ENCODE measurements around the gene F2.

The F2 gene

DNA sequence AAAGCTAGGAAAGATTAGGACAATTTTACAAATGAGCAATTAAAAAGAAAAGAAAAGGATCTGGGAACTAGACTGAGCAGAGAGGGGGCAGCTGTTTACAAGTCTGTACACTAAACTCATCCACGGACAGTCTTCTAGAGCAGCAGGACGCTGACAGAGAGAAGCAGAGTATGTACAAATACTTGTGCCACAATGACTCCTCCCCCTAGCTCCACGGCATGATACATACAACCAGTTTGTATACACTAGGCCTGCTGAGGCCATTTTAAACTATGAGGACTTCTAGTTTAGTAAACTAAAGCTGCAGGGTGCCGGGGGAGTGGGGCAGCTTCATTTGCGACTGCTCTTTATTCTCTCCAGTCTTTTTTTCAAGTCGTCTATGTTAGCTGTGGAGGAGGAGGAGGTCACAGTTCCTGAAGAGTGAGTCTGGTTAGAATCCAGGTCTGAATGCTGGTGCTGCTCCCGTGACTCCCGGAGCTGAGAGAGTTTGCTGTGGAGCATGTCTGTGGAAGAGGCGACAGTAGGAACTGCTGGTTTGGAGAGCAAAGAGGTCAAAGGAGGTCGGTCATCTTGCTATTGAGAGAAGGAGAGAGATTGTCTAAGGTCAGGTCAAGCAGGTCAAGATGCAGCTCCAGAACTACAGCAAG is 24.8 kb downstream of the F2 start:
- no peak for DNase-seq

DNA sequence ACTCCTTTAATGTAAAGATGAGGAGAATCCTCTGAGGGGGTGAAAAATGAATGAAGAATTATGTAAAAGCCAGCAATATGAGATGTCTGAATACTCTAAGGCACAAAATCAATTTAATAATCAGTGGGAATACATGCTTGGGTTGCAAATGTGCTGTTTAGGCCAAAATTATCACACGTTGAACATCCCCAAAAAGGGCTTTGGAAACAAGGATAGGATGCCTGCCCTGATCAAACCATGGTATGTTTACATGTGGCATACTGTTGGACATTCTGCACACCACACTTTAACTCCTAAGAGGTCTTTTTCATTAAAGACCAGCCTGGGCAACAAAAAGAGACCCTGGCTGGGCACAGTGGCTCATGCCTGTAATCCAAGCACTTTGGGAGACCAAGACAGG is 26.3 kb downstream of the F2 start:
- no peak for DNase-seq

DNA sequence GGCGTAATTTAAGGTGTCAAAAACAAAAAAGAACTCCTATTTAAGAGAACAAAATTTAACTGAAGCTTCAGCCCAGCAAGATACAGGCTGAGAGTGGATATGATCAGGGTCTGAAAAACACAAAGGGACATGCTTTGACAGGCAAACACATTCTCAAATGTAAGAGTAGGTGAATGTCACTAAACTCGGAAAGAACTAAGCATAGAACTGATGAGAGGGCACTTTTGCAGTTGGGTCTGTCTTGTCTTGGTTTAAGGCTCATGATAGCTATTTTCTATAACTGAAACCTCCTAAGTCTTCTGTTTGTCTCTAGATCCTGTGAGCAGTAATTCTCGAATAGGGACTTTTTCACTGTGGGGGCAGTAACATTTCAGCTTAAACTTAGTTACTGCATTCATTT is 27.0 kb downstream of the F2 start:
- no peak for DNase-seq

DNA sequence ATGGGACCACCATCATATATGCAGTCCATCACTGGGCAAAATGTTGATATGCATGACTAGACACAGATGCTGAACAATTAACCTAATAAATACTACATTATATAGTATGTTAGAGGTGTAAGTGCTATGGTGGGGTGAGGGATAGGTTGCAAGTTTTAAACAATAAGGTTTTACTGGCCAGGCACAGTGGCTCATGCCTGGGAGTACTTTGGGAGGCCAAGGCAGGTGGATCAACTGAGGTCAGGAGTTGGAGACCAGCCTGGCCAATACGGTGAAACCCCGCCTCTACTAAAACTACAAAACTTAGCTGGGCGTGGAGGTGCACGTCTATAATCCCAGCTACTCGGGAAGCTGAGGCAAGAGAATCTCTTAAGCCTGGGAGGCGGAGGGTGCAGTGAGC is 28.1 kb downstream of the F2 start:
- no peak for DNase-seq

DNA sequence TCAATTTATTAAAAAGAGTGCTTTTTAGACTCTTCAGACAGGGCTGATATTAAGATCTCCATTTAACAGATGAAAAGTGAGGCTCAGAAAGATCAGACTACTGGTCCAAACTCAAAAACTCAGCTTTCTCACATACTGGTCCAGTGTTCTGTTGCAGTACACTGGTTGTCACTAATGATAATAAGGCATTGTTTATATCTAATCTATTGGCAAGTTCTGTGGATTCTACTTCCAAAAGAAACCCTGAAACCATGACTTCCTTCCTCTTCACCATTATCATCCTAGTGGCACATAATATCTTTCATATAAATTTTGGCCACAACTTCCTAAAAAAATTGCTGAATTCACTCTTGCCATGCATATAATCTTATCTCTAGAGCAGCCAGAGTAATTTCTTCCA is 36.9 kb downstream of the F2 start:
- no peak for DNase-seq

DNA sequence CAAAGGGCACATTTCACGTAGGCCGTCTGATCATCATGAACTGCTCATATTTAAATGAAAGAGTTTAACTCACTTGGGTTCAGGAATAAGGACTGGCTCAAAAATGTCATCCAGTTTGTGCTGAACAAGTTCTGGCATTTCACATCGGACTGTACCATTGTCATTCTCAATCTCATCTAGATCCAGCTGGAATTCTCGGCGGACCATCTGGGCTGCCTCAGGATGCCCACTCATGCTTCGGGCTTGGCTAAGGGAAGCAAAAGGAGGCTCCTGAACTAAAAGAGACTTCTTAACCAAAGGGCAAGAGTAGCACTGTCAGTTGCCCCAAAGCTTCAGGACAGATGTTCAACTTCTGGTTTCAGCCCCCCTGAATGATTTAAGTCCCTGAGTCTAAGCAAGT is 40.2 kb downstream of the F2 start:
- no peak for DNase-seq

DNA sequence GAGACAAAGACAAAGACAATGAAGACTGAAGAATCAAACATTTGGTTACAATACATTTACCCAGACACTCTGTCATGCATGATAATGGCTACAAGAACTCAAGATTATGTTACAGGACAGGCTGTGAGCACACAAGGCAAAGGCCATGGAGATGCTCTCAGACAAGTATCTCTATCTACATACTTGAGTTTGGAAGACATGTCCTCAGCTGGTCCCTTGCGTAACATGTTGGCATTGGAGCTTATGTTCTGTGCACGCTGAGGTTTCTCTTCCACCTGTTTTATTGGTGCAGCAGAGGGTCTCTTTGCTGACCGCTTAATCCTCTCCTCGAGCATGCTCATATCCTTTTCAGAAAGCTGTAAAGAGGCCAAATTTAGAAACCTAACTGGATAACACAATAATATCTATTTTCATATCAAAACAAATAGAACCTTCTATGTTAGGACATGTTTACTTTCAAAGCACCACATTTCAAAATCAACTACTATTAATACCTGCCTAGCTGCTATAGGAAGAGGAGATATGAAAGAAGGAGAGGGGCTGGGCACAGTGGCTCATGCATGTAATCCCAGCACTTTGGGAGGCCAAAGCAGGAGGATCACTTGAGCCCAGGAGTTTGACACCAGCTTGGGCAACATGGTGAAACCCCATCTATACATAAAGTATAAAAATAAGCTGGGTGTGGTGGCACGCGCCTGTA is 41.6 kb downstream of the F2 start:
- no peak for DNase-seq

DNA sequence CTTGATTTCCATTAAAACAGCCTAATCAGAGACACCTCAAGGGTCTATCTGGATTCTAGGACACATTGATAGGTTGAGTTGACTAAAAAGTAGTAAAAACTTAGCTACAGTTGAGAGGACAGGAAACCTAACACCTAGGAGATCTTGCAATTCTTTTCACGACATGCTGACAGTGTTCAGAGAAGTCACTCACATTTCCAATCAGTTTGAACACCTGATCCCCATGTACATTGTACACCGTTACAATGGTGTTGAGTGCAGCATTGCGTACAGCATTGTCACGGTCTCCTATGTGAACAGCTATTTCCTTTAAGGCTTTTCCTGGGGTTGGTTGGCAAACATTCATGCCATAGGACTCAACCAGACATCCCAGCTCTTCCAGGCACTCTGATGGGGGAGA is 42.8 kb downstream of the F2 start:
- no peak for DNase-seq

DNA sequence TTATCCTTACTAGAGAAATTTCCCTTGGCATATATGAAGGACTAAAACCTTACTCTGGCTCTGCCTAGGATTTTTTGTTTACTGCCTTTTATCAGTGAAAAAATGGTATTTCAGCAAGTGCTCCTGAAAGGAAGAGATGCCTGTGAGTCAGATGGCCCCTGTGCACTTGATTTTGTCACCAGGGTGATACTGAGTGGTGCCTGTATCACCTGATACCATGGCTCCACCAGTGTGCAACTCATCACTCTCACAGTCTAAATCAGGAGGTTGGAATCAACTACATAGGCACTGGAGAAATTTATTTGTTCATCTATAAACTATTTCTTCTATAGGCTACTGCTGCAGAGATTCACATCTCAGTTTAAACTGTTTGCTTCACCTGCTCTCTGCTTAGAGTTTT is 43.2 kb downstream of the F2 start:
- no peak for DNase-seq

DNA sequence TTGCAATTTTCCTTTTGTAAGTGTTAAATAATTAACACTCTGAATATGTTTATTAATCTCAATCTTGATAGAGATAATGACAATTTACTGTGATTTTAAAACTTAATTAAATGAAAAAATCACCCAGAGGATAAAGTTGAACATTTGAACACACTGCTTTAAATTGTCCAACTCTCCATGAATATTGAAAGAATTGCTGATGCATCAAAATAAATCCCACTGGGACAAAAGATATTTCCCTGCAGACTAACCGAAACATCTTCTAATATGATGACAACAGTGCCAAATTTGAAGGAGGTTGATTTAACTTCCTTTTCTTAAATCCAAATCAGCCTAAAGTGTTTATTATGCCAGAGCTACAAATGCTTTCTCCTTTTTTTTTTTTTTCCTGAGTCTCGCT is 47.6 kb downstream of the F2 start:
- no peak for DNase-seq

DNA sequence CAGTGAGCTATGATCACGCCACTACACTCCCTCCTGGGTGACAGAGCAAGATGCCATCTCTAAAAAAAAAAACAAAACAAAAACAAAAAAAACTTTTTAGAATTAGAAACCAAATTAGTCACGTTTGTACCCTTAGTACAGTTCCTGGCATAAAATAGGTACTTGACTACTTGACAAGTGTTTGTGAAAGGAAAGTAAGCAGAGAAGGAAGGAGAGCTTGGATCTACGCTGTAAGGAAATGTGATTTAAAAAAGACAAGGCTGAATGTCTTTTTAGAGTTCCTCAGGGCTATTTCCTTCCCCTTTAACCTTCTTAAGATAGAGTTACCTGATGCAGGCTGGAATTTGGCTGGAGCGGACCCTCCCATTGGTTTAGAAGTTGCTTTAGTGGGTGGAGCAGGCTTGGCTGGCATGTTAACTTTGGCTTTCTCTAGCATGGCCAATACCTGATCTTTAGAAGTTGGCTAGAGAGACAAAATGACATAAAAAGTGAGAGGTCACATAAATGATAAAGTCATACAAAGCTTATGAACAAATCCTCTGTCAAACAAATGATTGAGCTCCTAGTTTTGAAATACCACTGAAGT is 50.7 kb downstream of the F2 start:
- DNase-seq, result no peak

DNA sequence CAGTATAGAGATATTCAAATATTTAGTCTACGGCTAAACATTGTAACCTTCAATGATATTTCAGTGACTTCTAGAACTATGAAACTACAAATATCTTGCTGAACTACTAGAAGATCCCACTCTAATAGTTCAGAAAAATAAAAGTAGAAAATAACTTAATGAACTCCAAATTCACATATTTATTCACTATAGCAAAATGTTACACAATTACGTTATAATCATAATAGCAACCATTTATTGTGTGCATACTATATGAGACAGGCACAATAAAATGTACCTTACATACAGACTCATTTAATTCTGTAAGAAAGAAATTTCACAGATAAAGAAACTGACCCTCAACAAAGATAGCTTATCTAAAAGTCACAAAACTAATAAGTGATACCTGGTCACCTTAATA is 57.9 kb downstream of the F2 start:
- DNase-seq, result no peak

DNA sequence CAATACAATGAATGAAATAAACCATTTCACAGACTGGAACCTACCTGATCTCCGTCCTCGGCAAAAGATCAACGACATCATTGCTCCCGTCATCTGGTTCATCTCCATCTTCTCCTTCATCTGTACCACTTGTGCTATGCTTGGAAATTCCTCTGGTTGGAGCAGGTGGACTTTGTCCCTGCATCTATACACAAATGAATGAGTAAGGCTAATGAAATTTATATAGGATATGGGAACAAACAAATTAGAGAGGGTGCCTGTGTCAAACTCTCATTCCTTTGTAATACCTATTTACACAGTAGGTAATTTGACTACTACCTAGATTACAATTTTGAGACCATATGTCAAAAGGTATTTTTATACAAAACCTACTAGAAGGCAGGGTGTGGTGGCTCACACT is 59.4 kb downstream of the F2 start:
- no peak for DNase-seq

Data from activated CD4-positive, CD25-positive, alpha-beta regulatory T cell treated with anti-CD3 and anti-CD28 coated beads, Interleukin-2, amount 50 U/mL, for 72 hours (primary cell).